Stomach smooth muscle (tissue), 2 donors: Measurements from ENCODE around the gene TPM2.

Experiments
- H3K27ac ChIP-seq: one replicate; pipeline ENCODE4 v1.7.0; 2013; ENCODE audit warnings: mild to moderate bottlenecking, low read length, inconsistent platforms
- H3K27me3 ChIP-seq, 2 donors: one replicate each; pipeline ENCODE4 v1.7.0; 2013; ENCODE audit warnings: low read length in 2 of 2; ENCODE audit not compliant: insufficient read depth in 2 of 2, control insufficient read depth in 1 of 2
- H3K36me3 ChIP-seq, 2 donors: one replicate each; pipeline ENCODE4 v1.7.0; 2013; ENCODE audit warnings: low read length in 2 of 2; ENCODE audit not compliant: control insufficient read depth in 2 of 2, insufficient read depth in 2 of 2
- H3K4me1 ChIP-seq: one replicate; pipeline ENCODE4 v1.7.0; 2013; ENCODE audit warnings: low read length; ENCODE audit not compliant: control insufficient read depth, insufficient read depth
- H3K4me3 ChIP-seq, 2 donors: one replicate each; pipeline ENCODE4 v1.7.0; 2013; ENCODE audit warnings: low read length in 2 of 2
- H3K9ac ChIP-seq, 2 donors: one replicate each; pipeline ENCODE4 v1.7.0; 2013; ENCODE audit warnings: low read length in 2 of 2, mild to moderate bottlenecking in 1 of 2
- H3K9me3 ChIP-seq, 2 donors: one replicate each; pipeline ENCODE4 v1.7.0; 2013; ENCODE audit warnings: low read length in 2 of 2; ENCODE audit not compliant: control insufficient read depth in 2 of 2
- donor health status: healthy.
- donor health status: Pancreatic carcinoma.

TPM2 gene

GRCh38 chr9:35729700-35730485 lies 40.2 kb upstream of the TPM2 start:
- peak overlapping the region; percentile 99 for H3K27ac ChIP-seq
- H3K9me3 ChIP-seq: no peaks in the 10 kb centered on the region
- peaks cover 75% of the 10 kb centered on the region for H3K4me1 ChIP-seq
- H3K9ac ChIP-seq: peak overlapping the region; percentile 99 to 100
- H3K4me3 ChIP-seq: peak overlapping the region; percentile 94 to 95
- H3K27me3 ChIP-seq: no peaks in the 10 kb centered on the region
- H3K36me3 ChIP-seq: peaks cover 9 to 13% of the 10 kb centered on the region in 2 donors

- Histone ChIP-seq H3K4me3 (peak overlapping the region; percentile 94 to 95), H3K9ac (peak overlapping the region; percentile 99 to 100), H3K27ac (peak overlapping the region; percentile 99), H3K9me3 (no peaks in the 10 kb centered on the region), H3K36me3 (peaks cover 15 to 20% of the 10 kb centered on the region in 2 donors), H3K4me1 (peaks cover 74% of the 10 kb centered on the region), H3K27me3 (no peaks in the 10 kb centered on the region)
Measured at GRCh38 chr9:35729101-35729500, 39.4 kb upstream of the TPM2 start.

GRCh38 chr9:35728041-35728971 lies 38.6 kb upstream of the TPM2 start:
- no peaks in the 10 kb centered on the region for H3K27me3 ChIP-seq
- H3K27ac ChIP-seq: peak overlapping the region; percentile 99
- no peaks in the 10 kb centered on the region for H3K9me3 ChIP-seq
- H3K4me1 ChIP-seq: peaks cover 66% of the 10 kb centered on the region
- peaks cover 23 to 28% of the 10 kb centered on the region in 2 donors for H3K36me3 ChIP-seq
- peak overlapping the region; percentile 94 to 95 for H3K4me3 ChIP-seq
- peak overlapping the region; percentile 99 to 100 for H3K9ac ChIP-seq

DNA sequence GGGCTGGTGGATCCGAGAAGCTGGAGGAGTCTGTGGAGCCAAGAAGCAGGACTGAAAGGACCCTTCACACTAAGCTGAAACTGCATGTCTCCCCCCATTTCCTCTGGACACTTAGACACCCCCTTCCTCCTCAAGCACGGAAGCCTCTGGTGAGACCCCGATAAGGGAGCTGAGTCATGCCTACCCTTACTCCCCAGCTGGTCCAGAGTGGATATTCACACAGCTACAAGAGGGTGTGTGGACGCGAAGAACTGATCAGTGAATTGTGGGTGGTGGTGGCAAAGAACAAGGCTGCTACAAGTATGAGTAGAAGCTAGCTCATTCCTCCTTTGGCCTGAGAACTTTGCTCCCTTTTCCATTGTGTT lies 37.9 kb upstream of the TPM2 start:
- peak overlapping the region; percentile 94 to 95 for H3K4me3 ChIP-seq

GRCh38 chr9:35726931-35727330 lies 37.2 kb upstream of the TPM2 start:
- H3K4me3 ChIP-seq: peak overlapping the region; percentile 94 to 95
- H3K9ac ChIP-seq: peak overlapping the region; percentile 99 to 100

More for the DNA sequence above, 37.9 kb upstream of the TPM2 start:
- Histone ChIP-seq H3K9me3 (no peaks in the 10 kb centered on the region), H3K4me1 (peaks cover 60% of the 10 kb centered on the region), H3K27ac (peak overlapping the region; percentile 99), H3K27me3 (no peaks in the 10 kb centered on the region), H3K9ac (peak overlapping the region; percentile 99 to 100), H3K36me3 (peaks cover 29 to 32% of the 10 kb centered on the region in 2 donors)

DNA sequence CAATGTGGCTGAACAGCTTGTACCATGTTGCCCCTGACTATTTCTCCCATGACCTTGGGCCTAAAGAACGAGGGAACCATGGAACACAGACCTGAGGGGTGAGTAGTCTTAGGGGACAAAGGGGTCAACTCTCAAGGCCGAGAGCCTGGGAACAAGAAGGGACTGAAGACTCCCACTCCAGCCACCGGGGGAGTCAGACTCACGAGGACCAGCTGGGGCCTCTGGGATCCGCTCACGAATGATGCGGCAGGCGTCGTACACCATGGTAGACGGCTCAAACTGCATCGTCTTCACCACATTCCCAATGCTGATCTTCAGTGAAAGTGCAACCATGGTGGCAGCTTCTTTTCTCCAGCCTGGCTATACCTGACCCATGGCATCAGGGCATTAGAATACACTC lies 35.6 kb upstream of the TPM2 start:
- Histone ChIP-seq H3K36me3 (peaks cover 51 to 55% of the 10 kb centered on the region in 2 donors), H3K4me1 (peaks cover 52% of the 10 kb centered on the region), H3K27ac (peak overlapping the region; percentile 46)

More at GRCh38 chr9:35726931-35727330, 37.2 kb upstream of the TPM2 start:
- no peaks in the 10 kb centered on the region for H3K27me3 ChIP-seq
- H3K27ac ChIP-seq: peak overlapping the region; percentile 99
- H3K36me3 ChIP-seq: peaks cover 36 to 40% of the 10 kb centered on the region in 2 donors
- peaks cover 57% of the 10 kb centered on the region for H3K4me1 ChIP-seq
- H3K9me3 ChIP-seq: no peaks in the 10 kb centered on the region

GRCh38 chr9:35723908-35724307 lies 34.2 kb upstream of the TPM2 start:
- Histone ChIP-seq H3K27ac (peak overlapping the region; percentile 49), H3K27me3 (no peaks in the 10 kb centered on the region), H3K9ac (no peak overlapping the region), H3K9me3 (no peaks in the 10 kb centered on the region), H3K4me1 (peaks cover 38% of the 10 kb centered on the region), H3K4me3 (no peak overlapping the region), H3K36me3 (peaks cover 66 to 70% of the 10 kb centered on the region in 2 donors)

More for the DNA sequence above, 35.6 kb upstream of the TPM2 start:
- no peaks in the 10 kb centered on the region for H3K27me3 ChIP-seq
- peak overlapping the region in 1 of 2 donors; percentile 21 for H3K9ac ChIP-seq
- no peak overlapping the region for H3K4me3 ChIP-seq
- H3K9me3 ChIP-seq: no peaks in the 10 kb centered on the region

DNA sequence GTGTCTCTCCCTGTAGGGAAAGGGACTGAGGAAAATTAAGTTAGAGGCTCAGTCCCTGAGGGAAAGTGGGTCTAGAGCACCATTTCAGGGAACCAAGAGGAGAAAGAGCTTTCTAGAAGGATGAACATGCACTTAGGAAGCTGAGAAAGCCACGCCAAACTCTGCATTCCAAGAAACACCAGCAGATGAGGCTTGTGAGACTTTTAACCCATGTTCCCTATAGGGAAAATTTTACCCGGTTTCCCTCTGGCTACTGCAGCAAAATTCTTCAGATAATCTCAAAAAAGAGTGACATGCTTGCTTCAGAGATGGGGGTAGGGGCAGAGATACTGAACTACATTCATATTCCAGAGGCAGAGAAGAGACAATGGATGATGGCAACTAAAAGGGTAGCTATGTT lies 33.7 kb upstream of the TPM2 start:
- Histone ChIP-seq H3K4me3 (no peak overlapping the region), H3K9me3 (no peaks in the 10 kb centered on the region), H3K4me1 (peaks cover 33% of the 10 kb centered on the region), H3K27me3 (no peaks in the 10 kb centered on the region), H3K9ac (no peak overlapping the region), H3K27ac (peak overlapping the region; percentile 49), H3K36me3 (peaks cover 71 to 75% of the 10 kb centered on the region in 2 donors)

DNA sequence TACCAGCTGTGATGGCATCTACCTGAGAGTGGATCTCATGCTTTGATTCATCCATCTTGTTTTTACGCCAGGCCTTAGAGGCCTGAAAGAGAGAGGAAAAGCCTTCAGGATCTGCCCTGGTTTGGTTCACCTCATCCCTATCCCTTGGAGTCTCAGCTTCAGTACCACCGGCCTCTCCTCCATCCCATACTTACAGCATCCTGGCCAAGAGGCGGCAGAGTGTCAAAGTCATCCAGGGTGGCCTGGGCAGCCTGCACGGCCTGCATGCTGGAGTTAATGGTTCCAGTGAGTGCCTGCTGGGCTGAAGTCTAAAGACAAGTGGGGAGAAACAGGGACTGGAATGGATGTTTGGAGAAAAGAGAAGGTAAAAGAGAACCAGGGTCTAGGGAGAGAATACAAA lies 29.8 kb upstream of the TPM2 start:
- peak overlapping the region; percentile 41 for H3K27ac ChIP-seq
- no peak overlapping the region for H3K9ac ChIP-seq
- no peaks in the 10 kb centered on the region for H3K9me3 ChIP-seq
- H3K4me3 ChIP-seq: no peak overlapping the region
- peaks cover 95 to 99% of the 10 kb centered on the region in 2 donors for H3K36me3 ChIP-seq
- H3K27me3 ChIP-seq: no peaks in the 10 kb centered on the region
- H3K4me1 ChIP-seq: no peaks in the 10 kb centered on the region

DNA sequence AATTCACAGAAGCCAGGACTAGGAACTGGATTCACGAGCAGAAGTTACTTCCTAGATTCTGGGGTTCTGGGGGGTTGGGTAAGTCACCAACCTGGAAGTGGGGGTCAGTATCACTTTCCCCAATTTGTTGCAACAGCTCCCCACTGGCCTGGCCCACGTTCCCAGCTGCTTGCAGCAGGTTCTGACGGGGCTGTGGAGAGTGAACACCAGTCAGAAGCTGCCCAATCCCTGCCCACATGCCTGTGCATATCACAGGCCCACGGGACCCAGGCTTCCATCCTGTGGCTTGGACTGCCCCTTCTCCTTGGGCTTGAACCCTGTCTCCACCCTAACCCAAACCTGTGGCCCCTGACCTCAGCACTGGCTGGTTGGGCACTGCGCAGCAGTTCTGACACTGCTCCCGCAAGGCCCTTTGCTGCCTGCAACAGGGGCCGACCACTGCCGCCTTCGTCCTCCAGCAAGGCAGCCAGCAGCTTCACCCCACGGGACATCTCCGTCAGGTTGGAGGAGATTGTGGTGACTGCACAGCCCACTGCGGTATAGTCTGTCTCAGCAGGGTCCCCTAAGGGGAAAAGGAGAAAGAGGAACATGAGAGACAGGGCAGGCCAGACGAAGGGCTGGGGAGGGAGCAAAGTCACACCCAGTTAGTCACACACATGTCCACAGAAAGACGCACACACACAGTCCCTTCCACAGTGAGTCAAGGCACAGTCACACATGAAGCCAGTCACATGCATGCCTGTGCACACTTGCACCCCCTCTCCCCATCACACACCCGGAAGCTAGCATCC lies 29.2 kb upstream of the TPM2 start:
- Histone ChIP-seq H3K4me1 (no peaks in the 10 kb centered on the region), H3K9ac (no peak overlapping the region), H3K27me3 (no peaks in the 10 kb centered on the region), H3K4me3 (no peak overlapping the region), H3K36me3 (peaks cover 95 to 99% of the 10 kb centered on the region in 2 donors), H3K9me3 (no peaks in the 10 kb centered on the region), H3K27ac (peak overlapping the region; percentile 41)
